ENCODE results near the gene TCP11L2. TPM values are rescaled to one million over a fixed set of nuclear protein-coding genes. Genes with fewer than 3 reads are reported as not detected.

Gene TCP11L2
- total and polyA plus RNA-seq, 2 of the 13 experiments (the other 11 are each of a cell fraction or from before 2014, with no cell fraction given), result 4.6 to 24.1 TPM

- Histone ChIP-seq H3K27me3 (ENCODE audit: control insufficient read depth in 1 of 2, insufficient read depth in 2 of 2, low read length in 2 of 2) (0 out of 5 replicates have a peak, but pooled peaks cover 0 to 3% of the 10 kb centered on the region in 2 experiments), H2AFZ (ENCODE audit: low read length) (no peak overlapping the region), H3K4me2 (ENCODE audit: low read depth, low read length) (no peak overlapping the region), H3K79me2 (ENCODE audit: insufficient read depth, low read length) (no peaks in the 10 kb centered on the region), H3K4me3 (replicated peaks in 1 of 3; ENCODE audit: insufficient read depth in 1 of 3, low read depth in 2 of 3, low read length in 3 of 3) (no peak overlapping the region), H3K9ac (ENCODE audit: insufficient read depth, low read depth, low read length) (no peak overlapping the region), H3K9me3 (ENCODE audit: low read length) (no peaks in the 10 kb centered on the region), H3K4me1 (ENCODE audit: insufficient read depth, low read length) (no peaks in the 10 kb centered on the region), H4K20me1 (ENCODE audit: insufficient read depth, low read length) (no peaks in the 10 kb centered on the region), H3K27ac (ENCODE audit: extremely low read length, insufficient read depth, low read length) (no peak overlapping the region), H3K36me3 (replicated peaks in 1 of 2; ENCODE audit: control insufficient read depth in 1 of 2, insufficient read depth in 2 of 2, low read length in 2 of 2) (no peaks in the 10 kb centered on the region)
- ChIA-PET CTCF (ENCODE audit: low intra/inter-chr PET ratio, low total read pairs) (no interaction called here), POLR2A (no interaction called here)
- BruUV-seq (replicated peaks), result no TSS peak
- 23% methylated on average over 4 of the region's 4 CpGs for WGBS (ENCODE audit: low lambda C conversion rate)
- no peak for DNase-seq (ENCODE audit: low spot score)
- in situ Hi-C loops (cut with HindIII; ENCODE audit: extremely low pct_ligation_motif_present, low pct_unique_long_range_greater_than_20kb), result no loop called here
- no peak for TF ChIP-seq TCF7 (IDR thresholded peaks at IDR 0.05; ENCODE audit: low read depth)
- no peak for TF ChIP-seq ISL2 (CRISPR knock-in tag; IDR thresholded peaks at IDR 0.05)
- TF ChIP-seq, protein P1, sequence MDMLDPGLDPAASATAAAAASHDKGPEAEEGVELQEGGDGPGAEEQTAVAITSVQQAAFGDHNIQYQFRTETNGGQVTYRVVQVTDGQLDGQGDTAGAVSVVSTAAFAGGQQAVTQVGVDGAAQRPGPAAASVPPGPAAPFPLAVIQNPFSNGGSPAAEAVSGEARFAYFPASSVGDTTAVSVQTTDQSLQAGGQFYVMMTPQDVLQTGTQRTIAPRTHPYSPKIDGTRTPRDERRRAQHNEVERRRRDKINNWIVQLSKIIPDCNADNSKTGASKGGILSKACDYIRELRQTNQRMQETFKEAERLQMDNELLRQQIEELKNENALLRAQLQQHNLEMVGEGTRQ (IDR thresholded peaks at IDR 0.05; ENCODE audit: low read depth, low read length), result no peak
- TF ChIP-seq, protein P1 (CRISPR knock-in tag; IDR thresholded peaks at IDR 0.05; ENCODE audit: borderline replicate concordance), result no peak
- no peak for TF ChIP-seq NFYC (CRISPR knock-in tag; IDR thresholded peaks at IDR 0.05)
- no peak for TF ChIP-seq ZNF503 (CRISPR knock-in tag; IDR thresholded peaks at IDR 0.05)
- no peak for TF ChIP-seq ZNF644 (CRISPR knock-in tag; IDR thresholded peaks at IDR 0.05; ENCODE audit: low read depth)
- ATAC-seq, result no peak
- no peak for FAIRE-seq
- intact Hi-C loops (cut with micrococcal nuclease; ENCODE audit: unreplicated experiment), result no loop called here
Observed at GRCh38 chr12:106258226-106258625, 44.3 kb upstream of the TCP11L2 start.
